PFSK-1 (cell line): ENCODE measurements around the gene MPIG6B.

Experiments
- FOXP2 ChIP-seq: optimal IDR thresholded peaks from 2 replicates; pipeline ENCODE3; 2011; ENCODE audit warnings: borderline replicate concordance, control low read depth, inconsistent platforms; ENCODE audit not compliant: insufficient read depth; ENCODE audit errors: extremely low read length, extremely low read depth
- POLR2AphosphoS5 ChIP-seq: IDR thresholded peaks from 2 replicates; pipeline ENCODE4 v1.6.1; 2012; ENCODE audit warnings: low read depth, mild to moderate bottlenecking, control low read depth, low read length, moderate library complexity
- SIN3A ChIP-seq: IDR thresholded peaks from 2 replicates; pipeline ENCODE4 v1.6.1; 2012; ENCODE audit warnings: mild to moderate bottlenecking, low read length, moderate library complexity, borderline replicate concordance; ENCODE audit not compliant: insufficient read depth
- TAF1 ChIP-seq: IDR thresholded peaks from 2 replicates; pipeline ENCODE4 v1.6.1; 2012; ENCODE audit warnings: low read length, control low read depth, borderline replicate concordance; ENCODE audit not compliant: insufficient read depth
- TF ChIP-seq, protein P1 (sequence below), 2 experiments: IDR thresholded peaks; 2 replicates each; pipeline versions ENCODE4 v1.6.1 to v1.8.0; 2011 to 2012; ENCODE audit warnings: low read depth in 2 of 2, low read length in 2 of 2, control low read depth in 1 of 2, inconsistent platforms in 1 of 2, mild to moderate bottlenecking in 1 of 2, moderate library complexity in 1 of 2; ENCODE audit not compliant: insufficient read depth in 1 of 2

GRCh38 chr6:31711233-31711632, 11.9 kb upstream of the MPIG6B start:
- TF ChIP-seq TAF1 = no peak
- TF ChIP-seq POLR2AphosphoS5 = no peak
- TF ChIP-seq, protein P1, sequence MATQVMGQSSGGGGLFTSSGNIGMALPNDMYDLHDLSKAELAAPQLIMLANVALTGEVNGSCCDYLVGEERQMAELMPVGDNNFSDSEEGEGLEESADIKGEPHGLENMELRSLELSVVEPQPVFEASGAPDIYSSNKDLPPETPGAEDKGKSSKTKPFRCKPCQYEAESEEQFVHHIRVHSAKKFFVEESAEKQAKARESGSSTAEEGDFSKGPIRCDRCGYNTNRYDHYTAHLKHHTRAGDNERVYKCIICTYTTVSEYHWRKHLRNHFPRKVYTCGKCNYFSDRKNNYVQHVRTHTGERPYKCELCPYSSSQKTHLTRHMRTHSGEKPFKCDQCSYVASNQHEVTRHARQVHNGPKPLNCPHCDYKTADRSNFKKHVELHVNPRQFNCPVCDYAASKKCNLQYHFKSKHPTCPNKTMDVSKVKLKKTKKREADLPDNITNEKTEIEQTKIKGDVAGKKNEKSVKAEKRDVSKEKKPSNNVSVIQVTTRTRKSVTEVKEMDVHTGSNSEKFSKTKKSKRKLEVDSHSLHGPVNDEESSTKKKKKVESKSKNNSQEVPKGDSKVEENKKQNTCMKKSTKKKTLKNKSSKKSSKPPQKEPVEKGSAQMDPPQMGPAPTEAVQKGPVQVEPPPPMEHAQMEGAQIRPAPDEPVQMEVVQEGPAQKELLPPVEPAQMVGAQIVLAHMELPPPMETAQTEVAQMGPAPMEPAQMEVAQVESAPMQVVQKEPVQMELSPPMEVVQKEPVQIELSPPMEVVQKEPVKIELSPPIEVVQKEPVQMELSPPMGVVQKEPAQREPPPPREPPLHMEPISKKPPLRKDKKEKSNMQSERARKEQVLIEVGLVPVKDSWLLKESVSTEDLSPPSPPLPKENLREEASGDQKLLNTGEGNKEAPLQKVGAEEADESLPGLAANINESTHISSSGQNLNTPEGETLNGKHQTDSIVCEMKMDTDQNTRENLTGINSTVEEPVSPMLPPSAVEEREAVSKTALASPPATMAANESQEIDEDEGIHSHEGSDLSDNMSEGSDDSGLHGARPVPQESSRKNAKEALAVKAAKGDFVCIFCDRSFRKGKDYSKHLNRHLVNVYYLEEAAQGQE (IDR thresholded peaks at IDR 0.05; ENCODE audit: insufficient read depth in 1 of 2, low read depth in 2 of 2, low read length in 2 of 2) = no peak
- no peak for TF ChIP-seq FOXP2
- no peak for TF ChIP-seq SIN3A
